ENCODE measurements around the gene UPK3A.
"Not testable (repeated sequence)": the region's sequence is repeated elsewhere in the genome, so short reads cannot be mapped to it uniquely, and the experiment has no call there.

Gene UPK3A

DNA sequence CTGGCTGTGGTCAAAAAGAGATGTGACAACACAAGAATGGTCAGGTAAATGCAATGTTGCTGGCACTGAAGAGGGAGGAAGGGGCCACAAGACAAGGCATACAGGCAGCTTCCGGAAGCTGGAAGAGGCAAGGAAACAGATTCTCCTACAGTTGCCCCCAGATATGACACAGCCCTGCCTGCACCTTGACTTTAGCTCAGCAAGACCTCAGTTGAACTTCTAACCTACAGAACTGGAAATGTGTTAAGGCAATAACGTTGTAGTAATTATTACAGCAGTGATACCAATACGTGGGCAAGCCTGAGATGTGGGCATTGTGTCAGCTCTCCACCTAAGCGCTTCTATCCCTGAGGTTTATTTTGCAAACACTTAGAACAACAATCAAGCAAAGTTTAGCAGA, 39.8 kb upstream of the UPK3A start:
- H3K27me3 ChIP-seq (ENCODE audit: control insufficient read depth, insufficient read depth, low read length), result no peaks in the 10 kb centered on the region
- no peak overlapping the region for H3K4me3 ChIP-seq (ENCODE audit: low read length)
- H3K9ac ChIP-seq (ENCODE audit: low read length), result no peak overlapping the region
- no peak overlapping the region for H3K27ac ChIP-seq (ENCODE audit: low read depth, low read length)
- H3K4me1 ChIP-seq (ENCODE audit: control insufficient read depth, insufficient read depth, low read length), result peaks cover 10% of the 10 kb centered on the region
- H3K36me3 ChIP-seq (ENCODE audit: control insufficient read depth, insufficient read depth, low read length), result no peaks in the 10 kb centered on the region

DNA sequence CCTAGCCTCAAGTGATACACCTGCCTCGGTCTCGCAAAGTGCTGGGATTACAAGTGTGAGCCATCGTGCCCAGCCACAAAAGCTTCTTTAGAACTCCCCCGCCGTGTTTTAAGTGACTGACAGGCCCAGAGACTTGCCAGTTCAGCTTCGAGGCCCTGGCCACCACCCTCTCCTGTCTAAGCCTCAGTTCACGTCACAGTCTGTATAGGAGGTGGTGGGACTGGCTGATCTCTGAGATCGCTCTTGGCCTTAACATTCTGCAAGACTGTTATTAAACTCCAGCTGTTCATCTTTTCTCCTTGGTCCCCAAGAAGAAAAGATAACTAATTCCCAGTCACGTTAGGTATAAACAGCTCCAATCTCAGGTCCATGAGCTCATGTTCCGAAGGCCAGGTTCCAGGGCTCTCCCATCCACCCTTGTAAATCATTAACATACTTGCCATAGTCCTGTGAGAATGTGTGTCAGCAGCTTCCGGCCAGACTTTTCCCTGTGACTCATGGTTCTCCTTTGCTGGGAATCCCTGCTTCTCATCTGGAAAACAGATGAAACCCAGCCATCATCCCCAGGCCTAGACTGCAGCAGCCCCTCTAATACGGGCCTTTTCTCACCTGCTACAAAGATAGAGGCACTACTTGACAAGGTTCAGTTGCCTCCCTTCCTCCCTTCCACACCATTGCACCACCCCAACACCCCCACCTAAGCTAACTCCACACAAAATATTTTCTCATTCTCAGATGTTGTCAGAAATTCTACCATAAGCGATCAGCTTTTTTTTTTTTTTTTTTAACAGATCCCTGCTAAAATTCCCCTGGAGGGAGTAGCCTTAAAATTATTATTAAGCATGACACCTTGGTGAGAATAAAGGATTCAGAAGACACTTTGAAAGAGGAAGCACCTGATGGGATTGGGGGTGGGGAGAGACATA, 38.4 kb upstream of the UPK3A start:
- no peak overlapping the region for H3K4me3 ChIP-seq (ENCODE audit: low read length)
- H3K4me1 ChIP-seq (ENCODE audit: control insufficient read depth, insufficient read depth, low read length), result peaks cover 6% of the 10 kb centered on the region
- no peaks in the 10 kb centered on the region for H3K36me3 ChIP-seq (ENCODE audit: control insufficient read depth, insufficient read depth, low read length)
- no peaks in the 10 kb centered on the region for H3K27me3 ChIP-seq (ENCODE audit: control insufficient read depth, insufficient read depth, low read length)
- peak overlapping the region; percentile 75 for H3K27ac ChIP-seq (ENCODE audit: low read depth, low read length)
- H3K9ac ChIP-seq (ENCODE audit: low read length), result no peak overlapping the region

DNA sequence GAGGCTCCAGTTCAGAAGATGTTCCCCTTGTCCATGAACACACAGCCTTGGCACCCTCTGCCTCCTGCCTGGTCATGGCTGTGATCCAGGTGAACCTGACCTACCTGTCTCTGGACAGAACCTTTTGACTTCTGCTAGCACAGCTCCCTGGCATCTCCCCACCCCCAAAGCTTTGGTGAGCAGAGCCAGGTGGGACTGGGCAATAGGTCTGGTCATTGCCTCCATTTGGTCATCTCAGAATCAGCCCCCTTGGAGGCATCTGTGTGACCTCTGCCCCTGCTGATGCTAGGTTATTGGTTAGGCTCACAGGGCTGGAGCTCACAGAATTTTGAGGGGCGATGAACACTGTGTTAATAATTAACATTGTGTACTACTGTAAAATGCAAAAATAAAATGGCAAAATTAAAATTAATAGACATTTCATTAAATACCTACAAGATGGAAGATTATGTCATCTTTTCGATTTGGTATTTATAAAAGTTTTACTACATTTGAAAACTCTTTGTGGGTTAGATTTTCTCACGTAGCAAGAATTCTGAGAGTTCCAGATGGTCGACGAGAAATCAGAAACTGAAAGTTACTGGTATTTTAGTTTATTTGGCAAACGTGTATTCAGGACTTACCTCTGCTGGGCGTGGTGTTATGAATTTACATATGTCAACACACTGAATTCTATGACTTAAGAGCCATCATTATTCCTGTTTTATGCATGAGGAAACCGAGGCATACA, 35.8 kb upstream of the UPK3A start:
- Histone ChIP-seq H3K4me1 (ENCODE audit: control insufficient read depth, insufficient read depth, low read length) (peaks cover 6% of the 10 kb centered on the region), H3K27ac (ENCODE audit: low read depth, low read length) (no peak overlapping the region), H3K27me3 (ENCODE audit: control insufficient read depth, insufficient read depth, low read length) (no peaks in the 10 kb centered on the region), H3K9ac (ENCODE audit: low read length) (no peak overlapping the region), H3K4me3 (ENCODE audit: low read length) (no peak overlapping the region), H3K36me3 (ENCODE audit: control insufficient read depth, insufficient read depth, low read length) (no peaks in the 10 kb centered on the region)

DNA sequence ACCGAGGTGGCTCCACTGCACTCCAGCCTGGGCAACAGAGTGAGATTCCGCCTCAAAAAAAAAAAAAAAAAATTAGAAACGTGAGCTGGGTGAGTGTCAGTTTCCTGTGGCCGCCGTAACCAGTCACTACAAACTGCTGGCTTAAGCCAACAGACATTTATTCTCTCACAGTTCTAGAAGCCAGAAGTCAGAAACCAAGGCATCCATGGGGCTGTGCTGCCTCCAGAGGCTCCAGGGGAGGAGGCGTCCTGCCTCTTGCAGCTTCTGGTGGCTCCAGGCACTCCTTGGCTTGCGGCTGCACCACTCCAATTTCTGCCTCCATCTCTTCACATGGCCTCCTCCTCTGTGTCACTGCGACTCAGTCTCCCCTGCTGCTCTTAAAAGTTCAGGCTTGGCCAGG, 32.9 kb upstream of the UPK3A start:
- Histone ChIP-seq H3K36me3 (ENCODE audit: control insufficient read depth, insufficient read depth, low read length) (no peaks in the 10 kb centered on the region), H3K4me1 (ENCODE audit: control insufficient read depth, insufficient read depth, low read length) (no peaks in the 10 kb centered on the region), H3K27me3 (ENCODE audit: control insufficient read depth, insufficient read depth, low read length) (no peaks in the 10 kb centered on the region), H3K4me3 (ENCODE audit: low read length) (no peak overlapping the region), H3K9ac (ENCODE audit: low read length) (no peak overlapping the region), H3K27ac (ENCODE audit: low read depth, low read length) (no peak overlapping the region)

DNA sequence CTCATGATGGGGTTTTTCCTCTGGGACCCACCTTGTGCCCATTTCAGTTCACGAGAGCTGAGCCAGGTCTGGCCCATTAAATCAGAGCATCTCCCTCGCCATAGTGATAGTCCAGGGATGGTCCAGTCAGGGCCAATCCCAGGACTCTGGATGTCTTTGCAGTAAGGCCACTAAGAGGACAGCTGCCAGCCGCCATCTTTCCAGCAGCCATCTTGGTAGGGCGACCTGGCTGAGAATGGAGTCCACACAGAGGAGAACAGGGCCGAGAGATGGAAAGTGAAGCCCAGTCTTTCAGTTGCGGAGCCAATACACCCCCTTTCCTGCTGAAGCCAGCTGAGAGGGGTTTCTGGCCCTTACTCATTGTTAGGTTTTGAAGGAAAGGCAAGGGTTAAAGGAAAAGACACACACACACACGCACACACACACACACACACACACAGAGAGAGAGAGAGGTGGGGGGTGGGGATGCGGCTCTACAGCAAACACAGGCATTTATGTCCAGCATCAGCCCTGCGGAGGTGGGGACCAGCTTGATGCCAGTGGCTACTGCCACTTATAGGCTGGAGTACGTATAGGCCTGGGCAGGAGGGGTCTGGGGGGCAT, 31.6 kb upstream of the UPK3A start:
- H3K9ac ChIP-seq (ENCODE audit: low read length), result no peak overlapping the region
- no peaks in the 10 kb centered on the region for H3K4me1 ChIP-seq (ENCODE audit: control insufficient read depth, insufficient read depth, low read length)

DNA sequence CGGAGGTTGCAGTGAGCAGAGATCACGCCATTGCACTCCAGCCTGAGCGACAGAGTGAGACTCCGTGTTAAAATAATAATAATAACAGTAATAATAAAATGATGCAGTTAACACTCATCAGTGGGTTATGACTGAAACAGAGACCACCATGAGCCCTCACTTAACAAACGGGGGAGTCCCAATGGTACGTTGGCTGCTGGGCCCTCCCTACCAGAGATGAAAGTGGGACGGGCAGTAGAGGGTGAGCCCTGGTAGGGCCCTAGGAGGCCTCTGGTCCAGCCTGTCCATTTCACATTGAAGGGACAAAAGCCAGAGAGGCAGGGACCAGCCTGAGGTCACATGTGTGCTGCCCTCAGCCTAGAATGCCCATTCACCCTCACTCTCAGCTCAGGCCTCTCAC, 30.4 kb upstream of the UPK3A start:
- no peak overlapping the region for H3K27ac ChIP-seq (ENCODE audit: low read depth, low read length)
- H3K4me1 ChIP-seq (ENCODE audit: control insufficient read depth, insufficient read depth, low read length), result no peaks in the 10 kb centered on the region
- H3K9ac ChIP-seq (ENCODE audit: low read length), result no peak overlapping the region
- no peaks in the 10 kb centered on the region for H3K27me3 ChIP-seq (ENCODE audit: control insufficient read depth, insufficient read depth, low read length)
- H3K4me3 ChIP-seq (ENCODE audit: low read length), result no peak overlapping the region
- H3K36me3 ChIP-seq (ENCODE audit: control insufficient read depth, insufficient read depth, low read length), result no peaks in the 10 kb centered on the region

More for the DNA sequence above, 31.6 kb upstream of the UPK3A start:
- H3K4me3 ChIP-seq (ENCODE audit: low read length), result no peak overlapping the region
- no peak overlapping the region for H3K27ac ChIP-seq (ENCODE audit: low read depth, low read length)
- no peaks in the 10 kb centered on the region for H3K36me3 ChIP-seq (ENCODE audit: control insufficient read depth, insufficient read depth, low read length)
- no peaks in the 10 kb centered on the region for H3K27me3 ChIP-seq (ENCODE audit: control insufficient read depth, insufficient read depth, low read length)

DNA sequence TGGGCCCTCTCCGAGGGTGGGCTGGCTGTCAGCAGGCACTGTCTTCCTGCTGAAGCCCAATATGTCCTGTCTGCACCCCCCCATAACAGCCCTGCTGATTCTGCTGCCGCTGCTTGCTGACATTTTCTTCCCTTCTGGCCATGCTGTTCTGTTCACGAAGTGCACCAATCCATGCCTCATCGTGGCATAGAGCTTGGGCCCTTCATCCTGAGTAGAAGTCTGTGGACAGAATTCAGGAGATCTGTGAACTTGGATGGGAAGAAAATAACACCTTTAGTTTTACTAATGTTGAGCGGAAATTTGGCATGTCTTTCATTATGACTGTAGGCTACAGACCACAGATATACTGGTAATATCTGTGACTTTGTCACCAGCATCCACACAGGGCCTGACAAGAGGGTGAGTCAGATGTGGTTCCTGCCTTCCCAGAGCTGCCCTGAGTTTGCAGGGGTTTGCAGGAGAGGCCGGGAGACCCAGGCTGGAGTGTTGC, 29.9 kb upstream of the UPK3A start:
- Histone ChIP-seq H3K27ac (ENCODE audit: low read depth, low read length) (no peak overlapping the region), H3K27me3 (ENCODE audit: control insufficient read depth, insufficient read depth, low read length) (no peaks in the 10 kb centered on the region), H3K4me1 (ENCODE audit: control insufficient read depth, insufficient read depth, low read length) (no peaks in the 10 kb centered on the region), H3K36me3 (ENCODE audit: control insufficient read depth, insufficient read depth, low read length) (no peaks in the 10 kb centered on the region), H3K4me3 (ENCODE audit: low read length) (no peak overlapping the region), H3K9ac (ENCODE audit: low read length) (no peak overlapping the region)

DNA sequence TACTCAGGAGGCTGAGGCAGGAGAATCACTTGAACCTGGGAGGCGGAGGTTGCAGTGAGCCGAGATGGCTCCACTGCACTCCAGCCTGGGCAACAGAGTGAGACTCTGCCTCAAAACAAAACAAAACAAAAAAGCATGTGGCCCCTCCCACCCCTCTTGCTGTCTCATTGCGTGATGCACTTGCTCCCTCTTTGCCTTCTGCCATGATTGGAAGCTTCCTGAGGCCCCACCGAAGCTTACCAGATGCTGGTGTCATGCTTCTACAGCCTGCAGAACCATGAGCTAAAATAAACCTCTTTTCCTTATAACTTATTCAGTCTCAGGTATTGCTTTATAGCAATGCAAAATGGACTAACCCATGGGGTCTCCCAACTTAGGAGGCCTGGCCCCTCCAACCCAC, 26.8 kb upstream of the UPK3A start:
- H3K36me3 ChIP-seq (ENCODE audit: control insufficient read depth, insufficient read depth, low read length); H3K9ac ChIP-seq (ENCODE audit: low read length); H3K4me3 ChIP-seq (ENCODE audit: low read length); H3K27me3 ChIP-seq (ENCODE audit: control insufficient read depth, insufficient read depth, low read length); H3K27ac ChIP-seq (ENCODE audit: low read depth, low read length); H3K4me1 ChIP-seq (ENCODE audit: control insufficient read depth, insufficient read depth, low read length): not testable (repeated sequence)

DNA sequence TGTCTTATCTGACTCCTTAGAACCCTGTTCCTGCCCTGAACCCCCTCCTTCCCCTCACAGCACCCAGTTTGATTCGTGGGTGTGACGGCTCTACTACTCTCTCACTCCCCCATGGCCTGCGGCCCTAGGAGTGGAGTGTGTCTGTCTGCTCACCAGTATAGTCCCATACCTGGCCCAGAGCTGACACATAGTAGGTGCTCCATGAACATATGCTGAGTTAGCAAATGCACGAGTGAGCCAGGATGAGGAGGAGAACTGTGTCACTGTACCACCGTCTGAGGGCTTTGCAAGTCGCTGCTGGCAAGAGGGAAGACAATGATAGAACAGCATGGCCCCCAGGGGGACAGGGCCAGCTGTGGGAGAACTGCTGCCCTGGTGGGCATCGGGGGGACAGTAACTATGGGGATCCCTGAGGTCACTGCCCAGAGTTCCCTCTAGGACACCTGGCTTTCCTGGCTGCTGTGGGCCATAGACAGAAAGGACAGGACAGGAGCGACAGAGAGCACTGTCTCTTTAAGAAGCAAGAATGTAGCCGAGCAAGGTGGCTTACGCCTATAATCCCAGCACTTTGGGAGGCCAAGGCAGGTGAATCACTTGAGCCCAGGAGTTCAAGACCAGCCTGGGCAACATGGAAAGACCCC, 24.9 kb upstream of the UPK3A start:
- H3K36me3 ChIP-seq (ENCODE audit: control insufficient read depth, insufficient read depth, low read length), result no peaks in the 10 kb centered on the region
- H3K4me3 ChIP-seq (ENCODE audit: low read length), result no peak overlapping the region
- H3K27ac ChIP-seq (ENCODE audit: low read depth, low read length), result no peak overlapping the region
- H3K9ac ChIP-seq (ENCODE audit: low read length), result no peak overlapping the region
- peaks cover 2% of the 10 kb centered on the region for H3K4me1 ChIP-seq (ENCODE audit: control insufficient read depth, insufficient read depth, low read length)
- H3K27me3 ChIP-seq (ENCODE audit: control insufficient read depth, insufficient read depth, low read length), result no peaks in the 10 kb centered on the region

DNA sequence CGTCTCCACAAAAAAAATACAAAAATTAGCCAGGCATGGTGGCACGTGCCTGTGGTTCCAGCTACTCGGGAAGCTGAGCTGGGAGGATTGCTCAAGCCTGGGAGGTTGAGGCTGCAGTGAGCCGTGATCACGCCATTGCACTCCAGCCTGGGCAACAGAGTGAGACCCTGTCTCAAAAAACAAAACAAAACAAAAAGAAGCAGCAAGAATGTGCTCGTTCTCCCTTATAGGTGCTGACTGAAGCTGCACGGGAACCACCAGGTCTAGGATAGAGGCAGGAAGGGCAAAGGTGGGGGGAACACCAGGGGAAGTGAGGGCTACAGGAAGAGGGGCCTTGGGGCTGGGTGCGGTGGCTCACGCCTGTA, 24.4 kb upstream of the UPK3A start:
- not testable (repeated sequence) for H3K4me1 ChIP-seq (ENCODE audit: control insufficient read depth, insufficient read depth, low read length); H3K27ac ChIP-seq (ENCODE audit: low read depth, low read length); H3K36me3 ChIP-seq (ENCODE audit: control insufficient read depth, insufficient read depth, low read length); H3K4me3 ChIP-seq (ENCODE audit: low read length); H3K27me3 ChIP-seq (ENCODE audit: control insufficient read depth, insufficient read depth, low read length); H3K9ac ChIP-seq (ENCODE audit: low read length)

DNA sequence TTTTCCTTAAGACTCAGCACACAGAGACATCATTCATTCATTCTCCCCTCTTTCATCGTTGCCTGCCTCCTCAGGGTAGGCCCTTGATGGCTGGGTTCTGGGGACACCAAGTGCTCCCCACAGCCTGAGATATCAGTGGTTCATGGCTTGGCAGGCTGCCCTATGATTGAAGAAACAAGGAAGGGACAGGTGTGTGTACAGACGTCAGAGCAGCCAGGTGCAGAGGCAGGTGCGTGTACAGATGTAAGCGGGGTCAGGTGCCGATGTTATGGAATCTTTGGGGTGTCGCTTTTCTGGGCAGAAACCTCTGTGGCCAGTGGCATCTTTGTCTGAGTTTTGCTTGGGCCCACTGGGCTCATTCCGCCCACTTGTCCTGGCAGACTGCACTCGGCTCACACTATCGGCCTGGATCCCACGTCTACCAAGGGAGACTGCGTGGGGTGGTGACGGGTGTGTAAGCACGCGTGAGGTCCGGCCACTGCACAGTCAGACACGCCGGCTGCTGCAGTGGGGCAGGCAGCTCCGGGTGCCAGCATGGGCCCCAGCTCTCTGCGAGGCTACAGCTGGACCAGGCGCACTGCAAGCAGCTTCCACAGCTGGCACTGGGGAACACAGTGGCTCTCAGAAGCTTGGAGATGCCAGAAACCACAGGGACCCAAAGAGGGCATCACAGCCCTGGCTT, 23.2 kb upstream of the UPK3A start:
- Histone ChIP-seq H3K36me3 (ENCODE audit: control insufficient read depth, insufficient read depth, low read length) (no peaks in the 10 kb centered on the region), H3K27me3 (ENCODE audit: control insufficient read depth, insufficient read depth, low read length) (no peaks in the 10 kb centered on the region), H3K4me3 (ENCODE audit: low read length) (no peak overlapping the region), H3K9ac (ENCODE audit: low read length) (no peak overlapping the region), H3K4me1 (ENCODE audit: control insufficient read depth, insufficient read depth, low read length) (peaks cover 2% of the 10 kb centered on the region), H3K27ac (ENCODE audit: low read depth, low read length) (no peak overlapping the region)

Data from rectal smooth muscle tissue (tissue), 1 donor.